Stomach (tissue), 9 donors: ENCODE results near the gene CRYL1. TPM values are rescaled to one million over a fixed set of nuclear protein-coding genes. Genes with fewer than 3 reads are reported as not detected.

ENCODE experiments used
- DNase-seq, 2 donors: peaks; one replicate each; pipeline versions ENCODE4 v3.0.0 to v3.0.0-alpha.2; 2013 to 2019
- H3K27ac ChIP-seq, 5 donors: fragments of 200-600 bp in 4 of 5; sonication (generic) in 4 of 5; one replicate each; pipeline ENCODE4 v1.5.1; 2013 to 2019; ENCODE audit warnings: mild to moderate bottlenecking in 1 of 5, moderate library complexity in 1 of 5
- H3K27me3 ChIP-seq, 3 donors: fragments of 200-600 bp; sonication (generic); one replicate each; pipeline ENCODE4 v1.5.1; 2017 to 2019; ENCODE audit warnings: mixed run types in 1 of 3
- H3K36me3 ChIP-seq, 4 donors: fragments of 200-600 bp; sonication (generic); 1 replicate in 3 of 4; 2 replicates in 1 of 4; pipeline ENCODE4 v1.5.1; 2016 to 2019
- H3K4me1 ChIP-seq, 4 donors: fragments of 200-600 bp; sonication (generic); one replicate each; pipeline ENCODE4 v1.5.1; 2016 to 2019
- H3K4me3 ChIP-seq, 4 donors: fragments of 200-600 bp; sonication (generic) in 3 of 4; one replicate each; pipeline ENCODE4 v1.5.1; 2016 to 2019; ENCODE audit warnings: mild to moderate bottlenecking in 1 of 4
- H3K9me3 ChIP-seq, 4 donors: fragments of 200-600 bp; sonication (generic); one replicate each; pipeline ENCODE4 v1.5.1; 2016 to 2019
- CTCF ChIP-seq, 7 experiments: fragments of 450-650 bp in 4 of 7; fragments of 200-600 bp in 3 of 7; sonication (generic) in 3 of 7; IDR thresholded peaks; one replicate each; pipeline ENCODE4 v1.5.1; 2016 to 2019; ENCODE audit warnings: antibody characterized with exemption in 7 of 7, control low read depth in 2 of 7, mild to moderate bottlenecking in 1 of 7
- EP300 ChIP-seq: sonication (generic); formaldehyde crosslinking; IDR thresholded peaks from one replicate; pipeline ENCODE4 v1.6.1; 2017; ENCODE audit warnings: antibody characterized with exemption
- POLR2A ChIP-seq, 4 donors: fragments of 450-650 bp; IDR thresholded peaks; one replicate each; pipeline ENCODE4 v1.6.1; 2016; ENCODE audit warnings: antibody characterized with exemption in 4 of 4, control low read depth in 2 of 4, mild to moderate bottlenecking in 1 of 4, moderate library complexity in 1 of 4
- POLR2AphosphoS5 ChIP-seq, 3 donors: sonication (generic); formaldehyde crosslinking; IDR thresholded peaks; one replicate each; pipeline ENCODE4 v1.6.1; 2016; ENCODE audit warnings: antibody characterized with exemption in 3 of 3
- WGBS, 5 donors: extraction: QIAGEN DNeasy Blood & Tissue Kit in 3 of 5; methylation state at CpG; one replicate each; pipeline versions ENCODE4 v1.1.5 to v1.1.7; 2013 to 2018; 5-methylcytosine and 5-hydroxymethylcytosine counted together
- intact Hi-C: fragments of 100-400 bp; cut with DNase I; formaldehyde crosslinking; loops from one replicate; pipeline ENCODE4 v1.15.1; 2023; ENCODE audit warnings: low total_unique reads
- polyA plus RNA-seq, 3 donors: library from polyadenylated mRNA; stranded (reverse); fragments of 200-250 nt; gene quantifications; one replicate each; pipeline ENCODE4 v1.2.3, GENCODE V29; 2013
- total RNA-seq, 5 donors: library from RNA; depleted of rRNA; stranded (reverse); fragments of >200 nt; gene quantifications; one replicate each; pipeline versions ENCODE4 v1.1.0 to v1.2.3, GENCODE V29; 2014 to 2016
- donor health status: healthy with polysubstance abuse.
- donor health status: Bipolar disorder and iron deficiency.
- donor health status: healthy.

Gene CRYL1
- total and polyA plus RNA-seq, 8 donors, result 11.6 to 112 (median 38.0) TPM

DNA sequence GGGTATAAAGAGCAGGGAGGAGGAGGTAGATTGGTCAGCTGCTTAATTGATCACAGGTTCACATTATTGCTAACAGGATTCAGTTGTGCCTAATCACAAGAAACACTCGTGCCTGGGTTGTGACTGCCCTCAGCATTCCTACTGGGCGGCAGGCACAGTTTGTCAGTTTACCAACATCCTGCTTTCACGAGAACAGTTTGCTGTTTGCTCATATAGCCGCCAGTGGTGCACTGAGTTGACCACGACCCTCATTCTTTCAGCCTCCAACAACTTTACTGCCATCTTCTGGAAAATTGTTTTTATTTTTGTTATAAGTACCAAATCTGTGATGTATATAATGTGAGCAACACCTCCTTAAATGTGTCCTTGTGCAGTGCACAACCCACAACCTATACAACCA, 25.1 kb upstream of the CRYL1 start:
- Histone ChIP-seq H3K27ac (no peak overlapping the region), H3K27me3 (no peaks in the 10 kb centered on the region), H3K4me1 (peaks cover 0 to 6% (median 0%) of the 10 kb centered on the region in 4 donors), H3K9me3 (no peaks in the 10 kb centered on the region), H3K36me3 (no peaks in the 10 kb centered on the region), H3K4me3 (no peak overlapping the region)
- DNase-seq, result peak in 1 of 2 donors; percentile 40
- WGBS, 5 donors, result 47 to 55% (median 50%) methylated on average over 5 of the region's 5 CpGs
- no peak for TF ChIP-seq EP300
- intact Hi-C loops, result no loop called here

DNA sequence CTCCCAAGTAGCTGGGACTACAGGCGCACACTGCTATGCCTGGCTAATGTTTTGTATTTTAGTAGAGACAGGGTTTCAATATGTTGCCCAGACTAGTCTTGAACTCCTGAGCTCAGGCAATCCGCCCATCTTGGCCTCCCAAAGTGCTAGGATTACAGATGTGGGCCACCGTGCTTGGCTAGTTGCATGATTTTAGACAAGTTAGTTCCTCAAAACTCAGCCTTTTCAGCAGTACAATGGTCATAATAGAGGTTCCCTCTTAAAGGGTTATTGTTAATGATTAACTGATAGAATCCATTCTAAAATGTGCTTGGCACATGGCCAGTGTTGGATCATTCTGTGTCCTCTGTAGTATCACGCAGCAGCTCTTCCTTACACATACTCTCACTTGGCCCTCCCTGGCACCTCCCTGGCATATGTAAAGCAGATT, 21.8 kb upstream of the CRYL1 start:
- Histone ChIP-seq H3K27me3 (no peaks in the 10 kb centered on the region), H3K36me3 (no peaks in the 10 kb centered on the region), H3K27ac (no peak overlapping the region), H3K4me1 (peaks cover 0 to 6% (median 0%) of the 10 kb centered on the region in 4 donors), H3K9me3 (no peaks in the 10 kb centered on the region), H3K4me3 (no peak overlapping the region)
- peak in 1 of 2 donors; percentile 59 for DNase-seq
- 55 to 78% (median 59%) methylated on average over 4 of the region's 4 CpGs for WGBS, 5 donors
- TF ChIP-seq POLR2A (IDR thresholded peaks at IDR 0.05) (no peak), CTCF (IDR thresholded peaks at IDR 0.05) (no peak), EP300 (no peak), POLR2AphosphoS5 (IDR thresholded peaks at IDR 0.05) (no peak)
- intact Hi-C loops, result no loop called here

DNA sequence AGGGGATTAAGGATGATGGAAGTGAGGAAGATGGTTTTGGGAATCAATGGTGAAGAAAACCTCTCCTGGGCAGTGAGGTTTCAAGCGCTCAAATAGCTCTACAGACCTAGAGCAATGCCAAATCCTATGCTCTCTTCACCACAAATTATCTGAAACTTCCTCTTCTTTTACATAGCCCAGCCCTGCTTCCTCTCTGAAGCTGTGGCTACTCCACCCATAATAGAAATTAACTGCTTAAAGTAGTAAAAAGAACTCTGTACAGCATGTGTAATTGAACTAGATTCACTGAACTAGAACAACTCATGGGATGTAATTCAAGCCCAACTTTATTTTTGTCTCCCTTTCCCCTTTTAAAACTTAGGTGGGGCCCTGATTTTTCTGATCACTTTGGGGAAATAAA, 20.9 kb upstream of the CRYL1 start:
- Histone ChIP-seq H3K4me1 (peaks cover 0 to 6% (median 0%) of the 10 kb centered on the region in 4 donors), H3K27me3 (no peaks in the 10 kb centered on the region), H3K27ac (no peak overlapping the region), H3K9me3 (no peaks in the 10 kb centered on the region), H3K4me3 (no peak overlapping the region), H3K36me3 (no peaks in the 10 kb centered on the region)
- no peak for TF ChIP-seq EP300
- TF ChIP-seq CTCF (IDR thresholded peaks at IDR 0.05), result no peak
- TF ChIP-seq POLR2AphosphoS5 (IDR thresholded peaks at IDR 0.05), result no peak
- no peak for TF ChIP-seq POLR2A (IDR thresholded peaks at IDR 0.05)
- intact Hi-C loops, result no loop called here
- 38 to 69% (median 65%) methylated on average over 1 of the region's 1 CpG for WGBS, 5 donors
- DNase-seq, result no peak

- 78 to 88% (median 84%) methylated on average over 7 of the region's 7 CpGs for WGBS, 5 donors
- DNase-seq, result no peak
- Histone ChIP-seq H3K9me3 (no peaks in the 10 kb centered on the region), H3K27ac (no peak overlapping the region), H3K27me3 (no peaks in the 10 kb centered on the region), H3K36me3 (no peaks in the 10 kb centered on the region), H3K4me3 (no peak overlapping the region), H3K4me1 (peaks cover 0 to 6% (median 0%) of the 10 kb centered on the region in 4 donors)
- intact Hi-C loops, result no loop called here
- TF ChIP-seq POLR2AphosphoS5 (IDR thresholded peaks at IDR 0.05), result no peak
- no peak for TF ChIP-seq CTCF (IDR thresholded peaks at IDR 0.05)
- TF ChIP-seq EP300, result no peak
- no peak for TF ChIP-seq POLR2A (IDR thresholded peaks at IDR 0.05)
Observed at GRCh38 chr13:20544201-20544923, 18.7 kb upstream of the CRYL1 start.

- no peaks in the 10 kb centered on the region for H3K36me3 ChIP-seq
- H3K4me1 ChIP-seq, result no peaks in the 10 kb centered on the region
- intact Hi-C loops, result no loop called here
- peaks cover 0 to 5% (median 2%) of the 10 kb centered on the region in 4 donors for H3K9me3 ChIP-seq
- TF ChIP-seq POLR2AphosphoS5 (IDR thresholded peaks at IDR 0.05) (no peak), CTCF (IDR thresholded peaks at IDR 0.05) (no peak), EP300 (no peak), POLR2A (IDR thresholded peaks at IDR 0.05) (no peak)
- H3K27ac ChIP-seq, result no peak overlapping the region
- DNase-seq, result no peak
- no peak overlapping the region for H3K4me3 ChIP-seq
- no peaks in the 10 kb centered on the region for H3K27me3 ChIP-seq
Observed at GRCh38 chr13:20536992-20537391, 11.3 kb upstream of the CRYL1 start.
